Measurements from ENCODE around the gene EVI5. TPM values are rescaled to one million over a fixed set of nuclear protein-coding genes. Genes with fewer than 3 reads are reported as not detected.
"Not testable (repeated sequence)": the region's sequence is repeated elsewhere in the genome, so short reads cannot be mapped to it uniquely, and the experiment has no call there.

The EVI5 gene
- total RNA-seq, 1 donor = 58.7 TPM

DNA sequence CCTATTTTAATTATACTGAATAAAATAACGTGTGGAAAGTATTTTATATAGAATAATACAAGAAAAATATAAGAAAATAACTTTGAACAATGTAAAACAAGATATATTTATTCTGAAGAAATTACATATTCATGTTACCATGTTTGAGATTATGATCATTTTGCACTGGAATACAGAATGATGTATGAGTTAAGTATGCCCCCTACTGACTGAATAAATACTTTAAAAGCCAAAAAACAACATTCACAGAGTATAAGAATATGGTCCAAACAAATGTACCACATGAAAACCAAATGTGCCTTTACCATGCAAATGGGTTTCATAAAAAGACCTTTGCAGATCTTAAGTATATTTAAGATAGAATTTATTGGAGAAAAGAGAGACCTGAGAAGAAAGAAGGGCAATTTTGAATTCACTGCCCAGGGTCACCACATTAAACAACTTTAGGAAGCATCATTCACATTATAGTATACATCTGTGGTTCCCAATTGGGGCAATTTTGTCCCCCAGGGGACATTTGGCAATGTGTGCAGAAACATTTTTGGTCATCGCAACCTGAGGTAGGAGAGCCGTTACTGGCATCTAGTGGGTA, 161.6 kb downstream of the EVI5 start:
- no peak overlapping the region for H3K4me3 ChIP-seq (ENCODE audit: low read depth, low read length)
- TF ChIP-seq, protein P1, sequence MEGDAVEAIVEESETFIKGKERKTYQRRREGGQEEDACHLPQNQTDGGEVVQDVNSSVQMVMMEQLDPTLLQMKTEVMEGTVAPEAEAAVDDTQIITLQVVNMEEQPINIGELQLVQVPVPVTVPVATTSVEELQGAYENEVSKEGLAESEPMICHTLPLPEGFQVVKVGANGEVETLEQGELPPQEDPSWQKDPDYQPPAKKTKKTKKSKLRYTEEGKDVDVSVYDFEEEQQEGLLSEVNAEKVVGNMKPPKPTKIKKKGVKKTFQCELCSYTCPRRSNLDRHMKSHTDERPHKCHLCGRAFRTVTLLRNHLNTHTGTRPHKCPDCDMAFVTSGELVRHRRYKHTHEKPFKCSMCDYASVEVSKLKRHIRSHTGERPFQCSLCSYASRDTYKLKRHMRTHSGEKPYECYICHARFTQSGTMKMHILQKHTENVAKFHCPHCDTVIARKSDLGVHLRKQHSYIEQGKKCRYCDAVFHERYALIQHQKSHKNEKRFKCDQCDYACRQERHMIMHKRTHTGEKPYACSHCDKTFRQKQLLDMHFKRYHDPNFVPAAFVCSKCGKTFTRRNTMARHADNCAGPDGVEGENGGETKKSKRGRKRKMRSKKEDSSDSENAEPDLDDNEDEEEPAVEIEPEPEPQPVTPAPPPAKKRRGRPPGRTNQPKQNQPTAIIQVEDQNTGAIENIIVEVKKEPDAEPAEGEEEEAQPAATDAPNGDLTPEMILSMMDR (IDR thresholded peaks at IDR 0.05; ENCODE audit: insufficient read depth, low read depth, low read length) = peak; percentile 38
- DNase-seq (ENCODE audit: low read depth) = peak; percentile 7

DNA sequence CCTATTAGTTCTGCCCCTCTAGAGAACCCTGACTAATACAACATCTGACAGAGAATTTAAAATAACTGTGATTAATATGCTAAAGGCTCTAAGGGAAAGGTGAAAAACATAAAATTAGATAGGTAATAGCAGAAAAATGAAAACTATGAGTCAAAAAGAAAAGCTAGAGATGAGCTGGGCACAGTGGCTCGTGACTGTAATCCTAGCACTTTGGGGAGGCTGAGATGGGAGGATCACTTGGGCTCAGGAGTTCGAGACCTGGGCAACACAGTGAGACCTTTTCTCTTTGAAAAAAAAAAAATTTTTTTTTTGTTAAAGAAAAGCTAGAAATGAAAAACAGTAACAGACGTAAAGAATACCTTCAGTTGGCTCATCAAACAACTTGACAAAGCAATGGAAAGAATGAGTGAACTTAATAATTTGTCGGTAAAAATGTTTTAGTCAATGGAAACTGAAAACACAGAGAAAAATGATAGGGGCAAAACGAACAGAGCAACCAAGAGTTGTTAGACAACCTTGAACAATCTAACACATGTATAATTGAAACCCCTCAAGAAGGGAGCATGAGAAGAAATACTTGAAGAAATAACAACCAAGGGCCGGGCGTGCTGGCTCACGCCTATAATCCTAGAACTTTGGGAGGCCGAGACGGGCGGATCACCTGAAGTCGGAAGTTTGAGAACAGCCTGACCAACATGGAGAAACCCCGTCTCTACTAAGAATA, 165.3 kb downstream of the EVI5 start:
- H3K4me3 ChIP-seq (ENCODE audit: low read depth, low read length) = no peak overlapping the region
- TF ChIP-seq, protein P1 (IDR thresholded peaks at IDR 0.05; ENCODE audit: insufficient read depth, low read depth, low read length) = no peak
- no peak for DNase-seq (ENCODE audit: low read depth)

DNA sequence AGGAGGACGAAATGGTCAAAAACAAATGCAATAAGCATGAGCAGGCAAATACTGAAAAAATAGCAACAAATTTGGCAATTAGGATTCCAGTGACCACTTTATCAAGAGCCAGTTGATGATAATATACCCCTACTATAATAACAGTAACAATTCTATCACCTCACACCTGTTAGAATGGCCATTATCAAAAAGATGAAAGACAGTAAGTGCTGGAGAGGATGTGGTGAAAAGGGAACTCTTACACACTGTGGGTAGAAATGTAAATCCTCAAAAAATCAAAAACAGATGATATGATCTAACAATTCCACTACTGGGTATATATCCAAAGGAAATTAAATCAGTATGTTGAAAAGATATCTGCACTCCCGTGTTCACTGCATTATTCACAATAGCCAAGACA, 183.9 kb downstream of the EVI5 start:
- TF ChIP-seq, protein P1 (IDR thresholded peaks at IDR 0.05; ENCODE audit: insufficient read depth, low read depth, low read length) = no peak
- no peak for DNase-seq (ENCODE audit: low read depth)
- no peak overlapping the region for H3K4me3 ChIP-seq (ENCODE audit: low read depth, low read length)

DNA sequence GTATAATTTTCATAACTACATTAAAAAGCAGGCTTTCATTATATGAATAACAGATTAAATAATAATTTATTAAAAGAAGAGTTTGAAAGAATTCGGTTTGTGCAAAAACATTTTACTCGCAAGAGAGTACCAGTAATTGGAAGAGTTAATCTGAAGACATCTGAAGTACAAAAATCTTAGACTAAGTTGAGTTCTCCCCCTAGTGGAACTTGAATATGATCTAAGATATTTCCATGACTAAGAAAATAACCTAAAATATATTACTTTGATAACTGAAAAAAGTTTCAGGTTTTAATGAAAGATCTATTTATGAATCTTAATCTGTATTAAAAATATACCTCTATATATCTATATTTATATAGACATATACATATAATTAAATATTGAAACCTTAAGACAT, 185.7 kb downstream of the EVI5 start:
- DNase-seq (ENCODE audit: low read depth) = peak; percentile 46
- no peak overlapping the region for H3K4me3 ChIP-seq (ENCODE audit: low read depth, low read length)
- TF ChIP-seq, protein P1 (IDR thresholded peaks at IDR 0.05; ENCODE audit: insufficient read depth, low read depth, low read length) = peak; percentile 45

DNA sequence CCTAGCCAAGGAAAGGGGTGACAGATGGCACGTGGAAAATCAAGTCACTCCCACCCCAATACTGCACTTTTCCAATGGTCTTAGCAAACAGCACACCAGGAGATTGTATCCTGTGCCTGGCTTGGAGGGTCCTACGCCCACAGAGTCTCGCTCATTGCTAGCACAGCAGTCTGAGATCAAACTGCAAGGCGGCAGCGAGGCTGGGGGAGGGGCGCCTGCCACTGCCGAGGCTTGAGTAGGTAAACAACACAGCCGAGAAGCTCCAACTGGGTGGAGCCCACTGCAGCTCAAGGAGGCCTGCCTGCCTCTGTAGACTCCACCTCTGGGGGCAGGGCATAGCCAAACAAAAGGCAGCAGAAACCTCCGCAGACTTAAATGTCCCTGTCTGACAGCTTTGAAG, 195.5 kb downstream of the EVI5 start:
- not testable (repeated sequence) for H3K4me3 ChIP-seq (ENCODE audit: low read depth, low read length); DNase-seq (ENCODE audit: low read depth)

DNA sequence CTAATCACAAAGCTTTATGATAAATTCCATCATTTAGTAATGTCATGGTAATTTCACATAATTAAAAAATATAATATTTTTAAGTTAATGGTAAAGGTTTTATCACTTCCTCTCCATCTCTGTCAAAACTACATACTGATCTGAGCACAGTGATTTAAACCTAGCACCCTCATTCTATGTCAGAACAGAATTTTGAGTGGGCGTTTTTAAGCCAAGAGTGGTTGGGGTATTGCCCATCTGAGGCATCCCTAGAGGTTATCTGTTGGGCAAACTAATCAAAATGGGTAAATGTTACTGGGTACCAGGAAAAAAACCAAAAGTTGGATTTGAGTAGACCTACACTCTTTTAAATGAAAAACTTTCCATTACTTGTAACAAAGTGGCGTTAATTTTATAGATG, 197.5 kb downstream of the EVI5 start:
- TF ChIP-seq, protein P1 (IDR thresholded peaks at IDR 0.05; ENCODE audit: insufficient read depth, low read depth, low read length) = no peak
- no peak for DNase-seq (ENCODE audit: low read depth)

DNA sequence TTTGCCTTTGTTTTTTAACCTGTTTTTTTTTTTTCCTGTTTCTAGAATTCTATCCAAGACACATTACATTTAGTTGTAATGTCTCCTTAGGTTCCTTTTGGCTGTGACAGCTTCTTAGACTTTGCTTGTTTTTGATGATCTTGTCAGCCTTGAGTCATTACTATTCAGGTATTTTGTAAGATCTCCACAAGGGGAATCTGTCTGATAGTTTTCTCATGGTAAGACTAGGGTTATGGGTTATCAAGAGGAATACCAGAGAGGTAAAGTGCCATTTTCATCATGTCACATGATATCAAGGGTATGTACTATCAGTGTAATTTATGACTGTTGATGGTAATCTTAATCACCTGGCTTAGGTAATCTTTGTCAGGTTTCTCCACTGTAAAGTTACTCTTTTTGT, 199.1 kb downstream of the EVI5 start:
- TF ChIP-seq, protein P1 (IDR thresholded peaks at IDR 0.05; ENCODE audit: insufficient read depth, low read depth, low read length) = no peak
- H3K4me3 ChIP-seq (ENCODE audit: low read depth, low read length) = no peak overlapping the region
- no peak for DNase-seq (ENCODE audit: low read depth)

More for the DNA sequence above, 197.5 kb downstream of the EVI5 start:
- no peak overlapping the region for H3K4me3 ChIP-seq (ENCODE audit: low read depth, low read length)

DNA sequence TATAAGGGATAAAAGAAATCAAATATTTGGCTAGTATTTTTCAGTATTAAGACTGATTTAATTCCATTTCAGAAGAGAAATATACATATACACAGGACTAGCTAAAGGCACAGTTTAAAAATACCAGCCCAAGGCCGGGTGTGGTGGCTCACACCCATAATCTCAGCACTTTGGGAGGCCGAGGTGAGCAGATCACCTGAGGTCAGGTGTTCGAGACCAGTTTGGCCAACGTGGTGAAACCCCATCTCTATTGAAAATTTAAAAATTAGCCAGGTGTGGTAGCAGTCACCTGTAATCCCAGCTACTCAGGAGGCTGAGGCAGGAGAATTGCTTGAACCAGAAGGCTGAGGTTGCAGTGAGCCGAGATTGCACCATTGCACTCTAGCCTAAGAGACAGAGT, 200.1 kb downstream of the EVI5 start:
- not testable (repeated sequence) for H3K4me3 ChIP-seq (ENCODE audit: low read depth, low read length)

More for the DNA sequence above, 200.1 kb downstream of the EVI5 start:
- not testable (repeated sequence) for DNase-seq (ENCODE audit: low read depth)
